ENCODE measurements around the gene PEF1. TPM values are rescaled to one million over a fixed set of nuclear protein-coding genes. Genes with fewer than 3 reads are reported as not detected.

PEF1 gene
- total RNA-seq, 1 donor from 2014 or later = 83.4 TPM

DNA sequence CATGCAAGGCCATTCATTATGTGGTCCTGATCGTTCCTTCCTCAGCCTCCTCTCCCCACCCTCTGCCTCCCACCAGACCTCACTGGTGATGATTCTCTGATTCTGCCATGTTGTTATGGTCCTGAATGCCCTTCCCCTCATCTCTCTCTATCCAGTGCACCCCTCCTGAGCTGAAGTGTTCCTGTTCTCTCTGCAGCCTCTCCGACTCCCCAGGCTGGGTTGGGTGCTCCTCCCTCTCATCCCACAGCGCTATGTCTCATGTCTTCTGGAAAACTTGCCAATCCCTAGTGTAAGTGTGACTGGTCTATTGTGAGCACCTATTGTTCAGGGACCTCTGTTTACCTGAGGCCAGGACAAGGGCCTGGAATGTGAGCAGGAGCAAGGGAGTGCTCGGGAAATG is 11.1 kb upstream of the PEF1 start:
- DNase-seq (ENCODE audit: extremely low read depth, low read depth, low spot score) = no peak

DNA sequence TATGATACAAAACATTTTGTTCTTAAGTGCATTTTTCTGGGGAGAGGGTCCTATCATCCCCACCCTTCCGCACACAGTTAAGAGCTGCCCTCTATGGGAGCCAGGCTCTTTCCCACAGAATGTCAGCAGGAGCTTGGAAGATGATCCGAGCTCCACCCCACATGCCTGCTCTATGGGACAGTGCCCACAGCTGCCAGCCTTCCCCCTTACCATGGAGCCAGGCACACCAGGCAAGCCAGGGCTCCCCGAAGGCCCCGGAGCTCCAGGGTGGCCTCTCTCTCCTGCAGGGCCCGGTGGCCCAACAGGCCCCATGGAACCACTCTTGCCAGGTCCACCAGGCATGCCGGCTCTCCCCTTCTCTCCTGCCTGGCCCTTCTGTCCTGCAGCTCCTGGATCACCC is 10.4 kb upstream of the PEF1 start:
- no peak for DNase-seq (ENCODE audit: extremely low read depth, low read depth, low spot score)

DNA sequence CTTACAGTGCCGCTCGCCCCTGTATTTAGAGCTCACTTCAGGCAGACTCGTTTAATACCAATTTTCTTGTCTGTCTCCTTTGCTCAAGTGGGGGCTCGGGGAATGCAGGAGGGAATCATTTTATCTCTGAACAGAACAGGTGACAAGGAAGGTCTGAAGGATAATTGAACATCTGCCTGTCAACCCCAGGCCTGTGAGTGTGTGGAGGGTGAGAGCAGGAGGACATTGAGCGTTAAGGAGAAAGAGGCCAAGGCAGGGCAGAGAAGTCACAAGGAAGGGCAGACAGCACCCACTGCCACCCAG is 9.7 kb upstream of the PEF1 start:
- no peak for DNase-seq (ENCODE audit: extremely low read depth, low read depth, low spot score)

DNA sequence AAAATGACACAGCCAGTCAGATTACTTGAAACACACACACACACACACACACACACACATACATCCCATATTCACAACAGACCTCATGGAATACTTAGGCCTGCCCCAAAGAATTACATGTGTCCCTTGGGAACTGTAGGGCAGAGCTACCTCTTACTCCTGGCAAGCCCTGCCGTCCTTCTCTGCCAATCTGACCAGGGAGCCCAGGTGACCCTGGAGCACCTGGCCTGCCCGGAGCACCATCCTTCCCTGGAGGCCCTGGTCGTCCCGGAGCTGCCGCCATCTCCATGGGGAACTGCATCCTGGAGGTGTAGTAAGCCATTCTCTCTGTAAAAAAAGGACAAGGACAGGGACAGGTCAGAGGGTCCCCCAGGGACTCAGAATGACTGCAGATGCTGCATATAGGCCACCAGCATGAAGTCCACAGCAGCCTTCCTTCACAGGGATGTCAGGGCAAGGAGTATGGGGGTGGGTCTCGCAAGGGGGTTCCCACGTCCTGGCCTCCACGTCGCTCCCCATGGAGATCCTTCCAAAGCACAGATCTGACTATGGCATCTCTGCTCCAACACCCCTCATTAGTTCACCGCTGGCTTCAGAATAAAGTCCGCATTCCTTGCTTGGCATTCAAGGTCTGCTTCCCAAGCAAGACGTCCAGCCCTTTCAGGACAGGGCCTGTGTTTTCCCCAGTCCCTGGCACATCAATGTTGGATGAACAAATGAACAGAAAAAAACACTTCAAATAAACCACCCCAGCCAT is 9.2 kb upstream of the PEF1 start:
- no peak for DNase-seq (ENCODE audit: extremely low read depth, low read depth, low spot score)

DNA sequence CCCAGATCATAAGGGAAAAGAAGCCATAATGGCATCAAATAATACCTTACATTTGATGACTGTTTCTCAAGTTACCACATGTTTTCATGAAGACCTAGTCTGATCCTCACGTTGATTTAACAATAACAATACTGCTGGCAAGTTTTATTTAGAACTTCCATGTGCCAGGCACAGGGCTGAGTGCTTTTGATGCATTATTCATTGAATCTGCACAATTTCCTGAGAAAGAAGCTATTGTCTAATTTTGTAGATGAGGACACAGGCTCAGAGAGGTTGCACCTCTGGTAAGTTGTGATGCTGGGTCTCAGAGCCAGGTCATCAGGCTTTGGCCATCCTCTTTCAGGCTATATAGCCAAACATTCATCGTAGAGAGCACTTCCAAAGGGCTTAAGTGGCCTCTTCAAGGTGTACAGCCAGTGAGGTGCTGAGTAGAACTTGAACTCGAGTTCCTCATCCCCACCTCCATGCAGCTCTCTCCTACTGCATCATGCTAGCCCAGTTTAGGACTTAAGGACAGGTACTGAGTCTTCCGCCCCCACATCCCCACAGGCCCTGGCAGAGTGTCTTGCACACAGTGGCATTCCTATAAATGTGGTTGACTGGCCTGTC is 8.3 kb upstream of the PEF1 start:
- DNase-seq (ENCODE audit: extremely low read depth, low read depth, low spot score) = no peak

DNA sequence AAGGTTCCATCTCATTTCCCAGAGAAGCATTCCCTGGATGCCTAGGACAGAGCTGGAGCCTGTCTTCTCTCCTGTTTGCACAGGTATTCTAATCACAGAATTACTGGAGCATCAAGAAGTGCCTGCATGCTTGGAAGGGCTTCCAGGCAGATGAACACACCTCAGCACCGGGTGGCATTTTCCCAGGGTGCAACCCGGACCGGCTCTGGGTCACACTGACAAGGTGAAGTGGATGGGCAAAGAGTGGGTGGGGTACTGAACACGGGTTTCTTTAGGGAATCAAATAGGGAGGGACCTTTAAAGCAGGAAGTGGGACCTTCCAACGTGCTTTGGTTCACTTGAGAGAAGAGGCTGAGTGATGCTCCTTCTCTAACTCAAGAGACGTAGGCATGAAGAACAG is 7.1 kb upstream of the PEF1 start:
- no peak for DNase-seq (ENCODE audit: extremely low read depth, low read depth, low spot score)

DNA sequence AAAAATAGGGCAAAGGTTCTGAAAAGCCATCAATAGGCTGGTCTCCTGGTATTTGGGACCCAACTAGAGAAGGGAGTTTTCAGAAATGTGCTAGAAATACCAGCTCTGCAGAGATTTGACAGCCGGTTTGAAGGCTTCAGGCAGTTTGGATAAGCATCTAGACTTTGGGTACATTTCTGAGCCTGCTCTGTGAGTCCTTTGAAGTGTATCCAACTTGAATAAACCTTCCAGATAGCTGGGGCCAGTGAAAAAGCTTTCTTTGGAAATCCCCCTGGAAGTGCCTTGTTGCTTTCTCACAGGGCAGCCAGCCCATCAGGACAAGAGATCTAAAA is 6.4 kb upstream of the PEF1 start:
- no peak for DNase-seq (ENCODE audit: extremely low read depth, low read depth, low spot score)

DNA sequence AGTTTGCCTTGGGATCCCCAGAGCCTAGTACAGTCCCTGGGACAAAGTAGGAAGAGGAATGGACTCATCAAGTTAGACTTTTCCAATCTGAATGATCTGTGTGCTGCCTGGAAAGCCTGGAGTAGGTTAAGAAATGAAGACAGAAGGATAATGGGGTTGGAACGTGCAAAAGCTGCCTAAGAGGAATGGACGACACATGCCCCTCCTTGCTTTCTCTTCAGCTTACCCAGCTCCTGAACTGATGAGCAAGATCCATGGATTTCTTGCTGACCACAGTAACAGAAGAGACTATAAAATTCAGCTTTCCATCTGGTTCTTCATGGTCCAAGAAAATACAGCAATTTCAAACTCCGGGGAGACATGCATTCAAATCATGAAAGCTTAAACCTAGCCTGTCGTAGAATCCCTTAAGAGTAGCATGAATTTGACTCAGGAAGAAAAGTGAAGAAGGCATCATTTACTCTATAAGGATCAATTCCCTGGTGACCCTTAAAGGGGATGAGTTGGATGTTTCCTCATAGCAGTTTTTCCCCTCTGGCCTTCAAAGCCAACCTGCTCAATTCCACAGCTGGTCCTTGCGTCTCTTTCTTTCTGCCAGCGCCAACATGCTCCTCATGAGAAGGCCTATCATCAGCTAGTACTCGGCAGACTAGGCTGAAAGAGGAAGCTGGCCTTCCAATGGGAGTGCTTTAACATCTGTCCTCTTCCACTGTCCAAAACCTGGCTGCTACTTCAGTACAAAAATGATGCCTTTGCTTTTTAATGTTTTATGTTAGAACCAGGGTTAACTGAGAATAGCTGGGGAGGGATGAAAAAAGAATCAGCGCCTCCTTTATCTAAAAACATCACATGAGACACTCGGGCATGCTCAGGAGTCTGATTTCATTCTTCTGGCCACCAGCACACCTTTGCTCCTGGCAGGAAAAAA is 5.7 kb upstream of the PEF1 start:
- DNase-seq (ENCODE audit: extremely low read depth, low read depth, low spot score) = no peak

DNA sequence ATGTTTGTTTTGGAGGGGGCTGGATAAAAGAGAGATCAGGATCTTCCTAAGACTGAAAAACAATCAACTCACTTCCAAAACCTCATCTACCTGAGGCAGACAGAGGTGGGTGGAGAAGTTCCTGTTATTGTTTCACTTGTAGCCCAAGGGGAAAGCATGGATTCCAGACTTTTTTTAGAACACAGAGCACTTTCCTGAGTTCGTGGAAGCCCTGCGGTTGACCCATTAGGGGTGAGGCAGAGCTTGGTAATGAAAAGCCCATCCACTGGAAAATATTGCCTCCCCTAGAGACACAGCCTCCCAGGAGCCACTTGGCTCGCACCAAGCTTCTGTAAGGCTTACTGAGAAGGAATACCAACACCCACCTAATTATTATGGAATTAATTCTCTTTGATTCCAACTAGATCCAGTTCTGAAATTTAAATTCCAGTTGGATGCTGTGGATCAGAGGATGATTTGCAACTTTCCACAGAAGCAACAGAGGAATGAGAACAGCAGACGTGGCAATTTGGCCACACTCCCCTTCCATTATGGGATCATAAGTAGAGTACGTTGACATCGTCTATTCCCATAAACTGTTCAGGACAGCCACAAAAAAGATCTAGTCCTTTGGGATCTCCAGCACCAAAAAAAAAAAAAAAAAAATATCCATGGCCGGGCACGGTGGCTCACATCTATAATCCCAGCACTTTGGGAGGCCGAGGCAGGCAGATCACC is 4.1 kb upstream of the PEF1 start:
- DNase-seq (ENCODE audit: extremely low read depth, low read depth, low spot score) = no peak

DNA sequence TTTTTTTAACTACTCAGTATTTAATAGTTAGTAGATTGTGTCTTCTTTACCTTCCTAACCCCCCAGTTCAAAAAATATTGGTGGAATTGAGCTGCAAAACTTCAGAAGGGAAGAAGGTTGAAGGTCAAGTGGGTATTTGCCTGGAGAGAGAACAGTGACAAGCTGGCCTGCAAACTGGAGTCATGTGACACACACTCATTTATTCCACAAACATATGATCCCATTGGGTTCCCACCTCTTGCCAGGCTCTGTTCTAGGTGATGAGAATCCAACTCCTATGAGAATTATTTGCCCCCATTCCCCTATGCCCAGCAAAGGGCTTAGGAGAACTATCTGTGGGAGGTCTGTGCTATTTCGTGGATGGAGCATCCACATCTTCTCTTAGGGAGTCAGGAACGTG is 3.5 kb upstream of the PEF1 start:
- no peak for DNase-seq (ENCODE audit: extremely low read depth, low read depth, low spot score)

DNA sequence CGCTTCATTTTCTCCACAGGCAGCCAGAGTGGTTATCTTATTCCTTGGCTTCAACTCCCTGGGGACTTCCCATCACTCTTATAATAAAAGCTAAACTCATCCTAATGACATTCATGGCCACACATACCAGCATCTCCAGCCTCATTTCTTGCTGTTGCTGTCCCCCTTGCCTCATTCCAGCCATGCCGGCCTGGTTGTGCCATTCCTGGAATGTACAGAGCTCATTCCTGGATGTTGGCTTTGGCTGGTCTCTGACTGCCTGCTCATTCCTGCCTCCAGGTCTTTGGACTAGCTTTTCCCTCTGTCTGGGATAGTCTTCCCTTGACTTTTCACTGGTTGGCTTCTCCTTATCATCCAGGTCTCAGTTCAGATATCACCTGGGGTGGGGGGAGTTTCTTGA is 2.4 kb upstream of the PEF1 start:
- DNase-seq (ENCODE audit: extremely low read depth, low read depth, low spot score) = no peak

DNA sequence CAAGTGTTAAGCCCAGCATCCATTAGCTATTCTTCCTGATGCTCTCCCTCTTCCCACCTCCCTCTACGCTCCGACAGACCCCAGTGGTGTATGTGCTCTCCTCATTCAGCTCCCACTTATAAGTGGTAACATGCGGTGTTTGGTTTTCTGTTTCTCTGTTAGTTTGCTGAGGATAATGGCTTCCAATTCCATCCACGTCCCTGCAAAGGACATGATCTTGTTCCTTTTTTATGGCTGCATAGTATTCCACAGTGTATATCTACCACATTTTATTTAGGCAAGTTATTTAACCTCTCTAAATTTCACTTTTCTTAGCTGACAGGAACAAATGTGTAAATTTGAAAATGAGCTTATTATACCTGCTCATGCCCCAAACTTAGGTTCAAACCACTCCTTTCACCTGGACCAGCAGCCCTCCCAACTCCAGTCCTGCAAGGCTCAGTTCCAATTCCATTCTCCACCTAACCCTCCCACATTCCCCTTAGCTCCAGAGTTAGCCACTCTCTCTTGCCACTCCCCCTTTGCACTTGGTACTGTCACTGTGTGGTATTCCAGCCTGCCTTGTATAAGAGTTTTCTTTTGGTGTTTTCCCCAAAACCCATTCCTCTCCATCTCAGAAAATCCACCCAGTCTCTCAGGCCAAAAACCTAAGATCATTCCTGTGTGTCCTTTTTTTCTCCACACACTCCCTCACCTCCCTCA is 1.7 kb upstream of the PEF1 start:
- DNase-seq (ENCODE audit: extremely low read depth, low read depth, low spot score) = no peak

DNA sequence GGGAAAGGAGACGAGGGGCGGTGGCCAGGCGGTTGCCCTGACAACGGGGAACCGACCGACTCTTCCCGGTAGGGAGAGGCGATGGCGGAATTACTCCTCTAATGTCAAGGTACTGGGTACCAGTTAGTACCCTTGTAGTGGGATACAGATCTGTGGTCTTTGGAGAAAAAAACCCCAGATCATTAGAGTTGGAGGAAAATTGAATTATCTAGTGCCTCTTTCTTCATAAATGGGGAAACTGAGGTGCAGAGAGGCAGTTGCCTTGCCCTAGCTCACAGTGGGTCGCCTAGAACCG is 545 bp upstream of the PEF1 start:
- no peak for DNase-seq (ENCODE audit: extremely low read depth, low read depth, low spot score)

DNA sequence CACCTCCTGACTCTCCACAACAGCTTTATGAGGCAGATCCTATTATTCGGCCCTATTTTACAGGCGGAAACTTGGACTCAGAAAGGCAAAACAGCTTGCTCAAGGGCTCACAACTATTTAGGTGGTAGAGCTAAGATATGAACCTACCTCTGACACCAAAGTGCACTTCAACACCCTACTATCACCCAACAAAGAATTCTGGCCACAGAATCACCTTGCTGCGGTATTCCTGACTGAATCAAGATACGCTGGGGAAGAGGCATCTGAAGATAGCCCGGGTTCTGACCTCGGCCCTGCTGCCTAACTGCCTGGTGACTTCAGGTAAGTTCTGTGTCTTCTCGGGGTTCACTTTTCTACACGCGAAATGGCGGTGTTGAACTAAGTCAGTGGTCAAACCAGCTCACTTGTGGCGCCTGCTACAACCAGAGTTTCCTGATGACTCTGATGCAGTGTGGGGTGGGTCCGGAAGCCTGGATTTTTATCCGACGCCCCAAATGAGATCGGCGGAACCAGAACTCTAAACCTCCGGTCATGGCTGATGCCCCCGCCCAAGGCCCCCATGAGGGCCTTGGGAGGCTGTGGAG is 608 bp downstream of the PEF1 start:
- no peak for DNase-seq (ENCODE audit: extremely low read depth, low read depth, low spot score)

DNA sequence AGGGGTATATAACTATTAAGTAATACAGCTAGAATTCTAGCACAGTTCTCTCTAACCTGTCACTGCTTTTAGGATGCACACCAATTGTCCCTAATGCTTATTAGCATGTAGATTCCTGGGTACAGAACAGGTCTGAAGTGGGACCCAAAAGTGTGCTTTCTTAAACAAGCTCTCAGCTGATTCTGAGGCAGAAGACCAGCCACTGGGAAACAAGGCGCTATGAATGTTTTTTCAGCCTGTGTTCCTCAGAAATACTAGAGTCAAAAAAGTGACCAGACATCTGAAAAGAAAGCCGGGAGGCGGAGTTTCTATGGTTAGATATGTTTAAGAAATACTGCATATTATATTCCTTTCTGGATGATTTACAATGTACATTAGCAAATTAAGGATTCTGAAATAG is 1.8 kb downstream of the PEF1 start:
- no peak for DNase-seq (ENCODE audit: extremely low read depth, low read depth, low spot score)

DNA sequence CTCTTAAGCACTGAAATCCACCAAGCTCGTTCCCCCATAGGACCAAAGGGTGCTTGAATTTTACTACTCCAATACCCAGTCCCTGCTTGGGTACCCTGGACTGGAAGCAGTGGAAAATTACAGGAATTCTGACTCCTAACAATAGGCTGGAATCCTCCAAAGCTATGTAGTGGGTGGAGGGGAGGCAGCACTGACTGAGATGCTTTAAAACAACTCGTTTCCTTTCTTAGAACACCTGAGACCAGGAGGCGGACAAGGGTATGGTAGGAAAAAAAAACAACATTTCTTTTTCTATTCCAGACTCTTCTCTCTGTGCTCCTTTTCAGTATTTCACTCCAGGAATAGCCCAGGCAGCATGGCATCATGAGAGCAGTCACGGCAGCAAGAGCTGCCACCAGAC is 2.3 kb downstream of the PEF1 start:
- DNase-seq (ENCODE audit: extremely low read depth, low read depth, low spot score) = no peak

DNA sequence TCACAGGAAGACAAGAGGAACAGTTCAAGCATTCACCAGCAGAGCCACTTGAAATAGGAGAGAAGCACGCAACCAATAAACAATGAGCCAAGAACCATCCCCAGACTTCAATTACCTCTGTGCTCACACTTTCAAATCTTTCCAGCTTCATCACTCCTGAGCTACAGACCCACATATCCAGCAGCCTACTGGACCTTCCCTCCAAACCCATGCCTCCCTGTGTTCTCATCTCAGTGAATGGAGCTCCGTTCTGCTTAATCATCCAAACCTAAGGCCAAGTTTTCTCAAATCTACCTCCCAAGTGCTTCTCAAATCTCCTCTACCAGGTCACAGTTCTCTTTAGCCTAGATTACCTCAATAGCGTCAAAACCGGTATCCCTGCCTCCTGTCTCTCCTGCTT is 3.7 kb downstream of the PEF1 start:
- no peak for DNase-seq (ENCODE audit: extremely low read depth, low read depth, low spot score)

DNA sequence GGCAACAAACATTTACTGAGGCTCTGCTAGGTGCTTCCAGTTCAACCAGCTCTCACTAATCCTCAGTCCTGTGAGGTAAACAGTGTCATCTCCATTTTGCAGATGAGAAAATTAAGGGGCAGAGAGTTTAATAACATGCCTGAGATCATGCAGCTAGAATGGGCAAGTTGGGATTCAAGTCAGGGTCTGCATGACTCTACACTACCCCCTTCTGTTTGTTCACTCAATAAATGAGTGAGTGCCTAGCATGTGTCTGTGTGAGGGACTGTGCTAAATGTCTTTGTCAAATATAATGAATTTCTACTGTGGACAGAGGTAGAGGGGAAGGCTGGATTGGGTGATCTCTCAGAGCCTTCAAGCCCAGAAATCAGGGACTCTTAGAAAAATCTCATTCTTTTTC is 4.5 kb downstream of the PEF1 start:
- no peak for DNase-seq (ENCODE audit: extremely low read depth, low read depth, low spot score)

DNA sequence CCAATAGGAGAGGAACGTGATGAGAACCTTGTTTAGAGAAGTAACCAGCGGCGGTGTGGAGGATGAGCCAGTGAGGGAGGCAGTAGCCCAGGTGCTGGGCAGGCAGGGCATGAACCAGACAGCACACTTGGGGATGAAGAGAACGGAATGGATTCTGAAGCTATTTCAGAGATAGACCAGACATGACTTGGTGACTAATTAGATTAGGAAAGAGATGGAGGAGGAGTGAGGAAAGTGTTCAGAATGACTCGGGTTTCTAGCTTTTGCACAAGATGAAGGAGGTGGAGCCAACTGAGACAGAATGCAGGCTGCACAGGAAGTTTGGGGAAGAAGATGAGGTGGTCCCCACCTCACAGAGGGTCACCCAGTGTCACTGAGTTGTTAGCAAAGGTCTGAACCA is 5.1 kb downstream of the PEF1 start:
- DNase-seq (ENCODE audit: extremely low read depth, low read depth, low spot score) = no peak

DNA sequence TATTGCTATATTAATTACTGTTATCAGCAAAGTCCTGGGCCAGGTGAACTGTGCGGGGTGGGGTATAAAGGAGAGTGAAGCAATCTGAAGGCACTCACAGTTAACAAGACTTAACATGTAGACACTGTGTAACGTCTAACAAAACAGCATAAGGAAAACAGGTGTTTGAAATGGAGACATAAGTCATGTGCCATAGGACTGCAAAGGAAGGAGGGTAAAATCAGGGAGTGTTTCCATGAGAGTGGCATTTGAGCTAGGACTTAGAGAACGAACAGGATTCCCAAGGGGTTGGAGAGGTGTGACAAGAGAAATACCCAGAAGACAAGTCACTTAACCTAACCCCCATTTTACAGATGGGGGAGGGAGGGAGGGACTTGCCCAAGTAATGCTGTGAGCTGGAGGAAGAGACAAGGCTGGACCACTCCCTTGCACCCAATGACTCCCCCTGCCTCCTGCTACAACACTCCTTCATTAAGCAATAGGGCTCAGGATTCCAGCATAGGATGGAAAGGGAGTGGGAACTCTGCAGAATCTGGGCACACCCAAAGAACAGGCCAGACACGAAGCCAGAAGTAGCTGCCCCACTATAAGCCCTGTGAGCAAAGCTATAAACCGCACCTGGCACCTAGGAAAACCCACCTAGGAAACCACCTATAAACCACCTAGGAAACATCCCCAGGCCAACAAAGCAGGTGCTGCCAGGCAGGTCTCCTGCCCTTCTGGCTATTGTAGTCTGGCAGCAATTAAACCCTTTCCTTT is 6.6 kb downstream of the PEF1 start:
- no peak for DNase-seq (ENCODE audit: extremely low read depth, low read depth, low spot score)

All from glomerular endothelial cell (primary cell).